GM23338 (cell line): Measurements from ENCODE around the gene RYR3. TPM values are rescaled to one million over a fixed set of nuclear protein-coding genes. Genes with fewer than 3 reads are reported as not detected.

Experiments used
- ATAC-seq: fragments of 200-7000 bp; cut with Tn5 transposase; 3 replicates; pipeline ENCODE4 v1.9.1; 2020
- DNase-seq: peaks from one replicate; pipeline ENCODE4 v3.0.0-alpha.2; 2015; ENCODE audit warnings: low spot score
- H2AFZ ChIP-seq: fragments of 200-600 bp; sonication (generic); 2 replicates; pipeline ENCODE4 v1.8.0; 2016; ENCODE audit warnings: antibody characterized with exemption, mild to moderate bottlenecking, moderate library complexity
- H3F3A ChIP-seq: fragments of 200-600 bp; sonication (generic); replicated peaks from 2 replicates; pipeline ENCODE4 v1.8.0; 2017; ENCODE audit warnings: antibody characterized with exemption, mixed run types, low read depth
- H3K27ac ChIP-seq: fragments of 200-600 bp; sonication (generic); 2 replicates; pipeline ENCODE4 v1.6.1; 2016; ENCODE audit warnings: low read depth
- H3K27me3 ChIP-seq: fragments of 200-600 bp; sonication (generic); 2 replicates; pipeline ENCODE4 v1.8.0; 2016; ENCODE audit warnings: mild to moderate bottlenecking, mixed run types, moderate library complexity; ENCODE audit not compliant: insufficient read depth
- H3K36me3 ChIP-seq: fragments of 200-600 bp; sonication (generic); 2 replicates; pipeline ENCODE4 v1.8.0; 2016; ENCODE audit warnings: mild to moderate bottlenecking; ENCODE audit not compliant: insufficient read depth
- H3K4me1 ChIP-seq: fragments of 200-600 bp; sonication (generic); 2 replicates; pipeline ENCODE4 v1.8.0; 2016; ENCODE audit warnings: mild to moderate bottlenecking, moderate library complexity; ENCODE audit not compliant: insufficient read depth
- H3K4me2 ChIP-seq: fragments of 200-600 bp; sonication (generic); 2 replicates; pipeline ENCODE4 v1.7.1; 2017; ENCODE audit warnings: mixed run types
- H3K4me3 ChIP-seq: fragments of 200-600 bp; sonication (generic); 2 replicates; pipeline ENCODE4 v1.6.1; 2016; ENCODE audit warnings: mixed run types
- H3K79me2 ChIP-seq: fragments of 200-600 bp; sonication (generic); replicated peaks from 2 replicates; pipeline ENCODE4 v1.8.0; 2017; ENCODE audit warnings: mild to moderate bottlenecking; ENCODE audit not compliant: insufficient read depth
- H3K9me2 ChIP-seq: fragments of 200-600 bp; sonication (generic); 2 replicates; pipeline ENCODE4 v1.8.0; 2017; ENCODE audit not compliant: insufficient read depth
- H4K20me1 ChIP-seq: fragments of 200-600 bp; sonication (generic); replicated peaks from 2 replicates; pipeline ENCODE4 v1.8.0; 2017; ENCODE audit warnings: mild to moderate bottlenecking; ENCODE audit not compliant: insufficient read depth
- H3K27ac Mint-ChIP-seq: 2 replicates; pipeline ENCODE4 v1.8.0; 2020; ENCODE audit warnings: inconsistent platforms, mild to moderate bottlenecking, moderate library complexity, mixed read lengths
- H3K27me3 Mint-ChIP-seq: 3 replicates; pipeline ENCODE4 v1.8.0; 2022; ENCODE audit warnings: low read depth, mild to moderate bottlenecking, moderate library complexity, mixed read lengths, inconsistent platforms; ENCODE audit not compliant: insufficient read depth, poor library complexity
- H3K36me3 Mint-ChIP-seq: 3 replicates; pipeline ENCODE4 v1.8.0; 2021; ENCODE audit warnings: low read depth, mild to moderate bottlenecking, inconsistent platforms, moderate library complexity, mixed read lengths
- H3K4me1 Mint-ChIP-seq: 3 replicates; pipeline ENCODE4 v1.8.0; 2020; ENCODE audit warnings: mild to moderate bottlenecking, inconsistent platforms, mixed read lengths
- H3K4me3 Mint-ChIP-seq: 3 replicates; pipeline ENCODE4 v1.8.0; 2021; ENCODE audit warnings: moderate library complexity, mild to moderate bottlenecking, inconsistent platforms, mixed read lengths
- H3K9me3 Mint-ChIP-seq: 3 replicates; pipeline ENCODE4 v1.8.0; 2020; ENCODE audit warnings: moderate library complexity, mild to moderate bottlenecking, inconsistent platforms, mixed read lengths
- CREB1 ChIP-seq: fragments of 250-450 bp; sonication (Bioruptor Pico); IDR thresholded peaks from 2 replicates; pipeline ENCODE4 v1.5.0; 2020; ENCODE audit warnings: low read depth, mild to moderate bottlenecking, moderate library complexity
- CTCF ChIP-seq, 2 experiments: fragments of 200-600 bp in 1 of 2; sonication (generic) in 1 of 2; conservative IDR thresholded peaks; 2 replicates each; pipeline versions ENCODE4 v1.5.1 to v1.6.1; 2016 to 2017; ENCODE audit warnings: antibody characterized with exemption in 2 of 2, low read depth in 2 of 2, mild to moderate bottlenecking in 2 of 2, moderate library complexity in 1 of 2
- ETS1 ChIP-seq: IDR thresholded peaks from 2 replicates; pipeline ENCODE4 v1.6.1; 2016; ENCODE audit warnings: antibody characterized with exemption
- EZH2 ChIP-seq: fragments of 200-600 bp; sonication (generic); IDR thresholded peaks from one replicate; pipeline ENCODE4 v1.8.0; 2017; ENCODE audit warnings: antibody characterized with exemption, mild to moderate bottlenecking, low read depth; ENCODE audit not compliant: unreplicated experiment
- EZH2phosphoT487 ChIP-seq: fragments of 200-600 bp; sonication (generic); IDR thresholded peaks from one replicate; pipeline ENCODE4 v1.8.1; 2018; ENCODE audit warnings: antibody characterized with exemption; ENCODE audit not compliant: unreplicated experiment
- NANOG ChIP-seq: IDR thresholded peaks from 2 replicates; pipeline ENCODE4 v1.6.1; 2016; ENCODE audit warnings: antibody characterized with exemption, borderline replicate concordance
- STAT1 ChIP-seq: IDR thresholded peaks from one replicate; pipeline ENCODE4 v1.6.1; 2016; ENCODE audit warnings: antibody characterized with exemption; ENCODE audit not compliant: unreplicated experiment
- ZNF331 ChIP-seq: fragments of 250-450 bp; sonication (Bioruptor Pico); IDR thresholded peaks from 2 replicates; pipeline ENCODE4 v1.5.0; 2020; ENCODE audit warnings: low read depth, mild to moderate bottlenecking, moderate library complexity
- ZNF462 ChIP-seq: fragments of 250-450 bp; sonication (Bioruptor Pico); IDR thresholded peaks from 2 replicates; pipeline ENCODE4 v1.5.0; 2020; ENCODE audit warnings: mild to moderate bottlenecking, moderate library complexity
- polyA plus RNA-seq: library from polyadenylated mRNA; unstranded; fragments of >200 nt; fragmentation: Nextera tagmentation; extraction: Ambion mirVana; gene quantifications from 2 replicates; pipeline ENCODE4 v1.2.1, GENCODE V29; 2016
- total RNA-seq: library from RNA; depleted of rRNA; stranded (reverse); fragments of >200 nt; shearing (Covaris generic); gene quantifications from 2 replicates; pipeline ENCODE4 v1.2.3, GENCODE V29; 2014

The RYR3 gene
- total and polyA plus RNA-seq, 2 experiments from 2014 or later = 1.1 to 1.2 TPM

- TF ChIP-seq ETS1 = no peak
Observed at GRCh38 chr15:33675246-33675645, 364.5 kb downstream of the RYR3 start (continued).

GRCh38 chr15:33677238-33677830 lies 366.6 kb downstream of the RYR3 start:
- Mint-ChIP-seq H3K27ac (no peak overlapping the region), H3K9me3 (no peaks in the 10 kb centered on the region), H3K36me3 (no peaks in the 10 kb centered on the region), H3K4me1 (peaks cover 2% of the 10 kb centered on the region; the same call in 2 of the 3 replicates), H3K4me3 (no peak overlapping the region), H3K27me3 (peaks cover 2% of the 10 kb centered on the region)
- no peak for TF ChIP-seq STAT1
- no peak for TF ChIP-seq CREB1 (CRISPR knock-in tag)
- no peak for TF ChIP-seq ZNF462 (CRISPR knock-in tag)
- TF ChIP-seq ETS1 = no peak
- TF ChIP-seq CTCF (conservative IDR thresholded peaks at IDR 0.05; ENCODE audit: low read depth in 2 of 2) = no peak
- no peak for TF ChIP-seq NANOG
- TF ChIP-seq EZH2phosphoT487 = no peak
- TF ChIP-seq ZNF331 (CRISPR knock-in tag) = no peak
- TF ChIP-seq EZH2 = no peak
- Histone ChIP-seq H4K20me1 (no peaks in the 10 kb centered on the region), H3K4me3 (no peak overlapping the region), H3K36me3 (no peaks in the 10 kb centered on the region), H3K9me2 (no peaks in the 10 kb centered on the region), H3K79me2 (no peaks in the 10 kb centered on the region), H3K4me2 (no peak overlapping the region), H3K27ac (no peak overlapping the region), H2AFZ (no peak overlapping the region), H3K27me3 (no peaks in the 10 kb centered on the region), H3K4me1 (no peaks in the 10 kb centered on the region), H3F3A (no peaks in the 10 kb centered on the region)
- ATAC-seq = no peak
- DNase-seq = no peak
